Activated CD8-positive, alpha-beta memory T cell treated with anti-CD3 and anti-CD28 coated beads for 36 hours (primary cell): ENCODE data around the gene BMP6. TPM values are rescaled to one million over a fixed set of nuclear protein-coding genes. Genes with fewer than 3 reads are reported as not detected.
"Not testable (repeated sequence)": the region's sequence is repeated elsewhere in the genome, so short reads cannot be mapped to it uniquely, and the experiment has no call there.

Source experiments
- CTCF ChIA-PET: fragments of 350-600 bp; sonication (Branson Sonifier 250); formaldehyde crosslinking; loops from one replicate; lab custom pipeline; 2021; ENCODE audit warnings: antibody characterized with exemption; lab: Charles Lee
- POLR2A ChIA-PET: fragments of 350-600 bp; sonication (Branson Sonifier 250); formaldehyde crosslinking; loops from one replicate; lab custom pipeline; 2021; ENCODE audit warnings: antibody characterized with exemption; lab: Charles Lee
- total RNA-seq, 2 experiments: library from RNA; stranded (reverse); gene quantifications; one replicate each; pipeline ENCODE4 v1.2.3, GENCODE V29; 2021

Gene BMP6
- total RNA-seq, 2 experiments from 2014 or later: not detected

GRCh38 chr6:7817184-7817583 lies 91.3 kb downstream of the BMP6 start:
- CTCF ChIA-PET: interaction anchor here (0.8 kb wide), 1 partner anchor 402 kb away, joined by 4 read pairs; no protein-coding TSS in a partner anchor
- POLR2A ChIA-PET: not testable (repeated sequence)

- ChIA-PET CTCF (interaction anchor here (0.6 kb wide), 1 partner anchor 1687 kb away, joined by 4 read pairs; no protein-coding TSS in a partner anchor), POLR2A (no interaction called here)
Observed at GRCh38 chr6:7818257-7819214, 92.6 kb downstream of the BMP6 start.

- ChIA-PET POLR2A (no interaction called here), CTCF (no interaction called here)
Observed at GRCh38 chr6:7819431-7820015, 93.6 kb downstream of the BMP6 start.

- ChIA-PET CTCF (no interaction called here), POLR2A (no interaction called here)
Observed at GRCh38 chr6:7820288-7820835, 94.5 kb downstream of the BMP6 start.

GRCh38 chr6:7821426-7821825 lies 95.5 kb downstream of the BMP6 start:
- CTCF ChIA-PET: no interaction called here
- POLR2A ChIA-PET: no interaction called here

- ChIA-PET CTCF (no interaction called here), POLR2A (no interaction called here)
Observed at GRCh38 chr6:7823552-7823951, 97.7 kb downstream of the BMP6 start.

- ChIA-PET CTCF (no interaction called here), POLR2A (no interaction called here)
Observed at GRCh38 chr6:7825986-7826385, 100.1 kb downstream of the BMP6 start.

GRCh38 chr6:7827142-7827541 lies 101.2 kb downstream of the BMP6 start:
- ChIA-PET CTCF (no interaction called here), POLR2A (no interaction called here)

- CTCF ChIA-PET: no interaction called here
Observed at GRCh38 chr6:7828124-7828523, 102.2 kb downstream of the BMP6 start.

GRCh38 chr6:7832904-7833750 lies 107.2 kb downstream of the BMP6 start:
- CTCF ChIA-PET: no interaction called here
- POLR2A ChIA-PET: no interaction called here

More at GRCh38 chr6:7828124-7828523, 102.2 kb downstream of the BMP6 start:
- POLR2A ChIA-PET: no interaction called here

- CTCF ChIA-PET: no interaction called here
- POLR2A ChIA-PET: no interaction called here
Observed at GRCh38 chr6:7833751-7834070, 107.8 kb downstream of the BMP6 start.

GRCh38 chr6:7836371-7837026 lies 110.6 kb downstream of the BMP6 start:
- POLR2A ChIA-PET: no interaction called here
- CTCF ChIA-PET: no interaction called here

- POLR2A ChIA-PET: no interaction called here
Observed at GRCh38 chr6:7841781-7842468, 116.0 kb downstream of the BMP6 start.

GRCh38 chr6:7846966-7847818 lies 121.3 kb downstream of the BMP6 start:
- POLR2A ChIA-PET: no interaction called here
- CTCF ChIA-PET: no interaction called here

More at GRCh38 chr6:7841781-7842468, 116.0 kb downstream of the BMP6 start:
- CTCF ChIA-PET: no interaction called here

- ChIA-PET POLR2A (no interaction called here), CTCF (no interaction called here)
Observed at GRCh38 chr6:7848229-7848628, 122.3 kb downstream of the BMP6 start.

- ChIA-PET POLR2A (no interaction called here), CTCF (no interaction called here)
Observed at GRCh38 chr6:7851780-7852179, 125.9 kb downstream of the BMP6 start.

- ChIA-PET POLR2A (no interaction called here), CTCF (no interaction called here)
Observed at GRCh38 chr6:7859591-7859990, 133.7 kb downstream of the BMP6 start.

GRCh38 chr6:7865781-7866180 lies 139.9 kb downstream of the BMP6 start:
- POLR2A ChIA-PET: no interaction called here
- CTCF ChIA-PET: no interaction called here
